WTC11 (cell line): ENCODE results near the gene VSIR. TPM values are rescaled to one million over a fixed set of nuclear protein-coding genes. Genes with fewer than 3 reads are reported as not detected.

ENCODE experiments used
- ATAC-seq: fragments of 200-7000 bp; cut with Tn5 transposase; 2 replicates; pipeline ENCODE4 v1.10.0; 2021; ENCODE audit warnings: mild to moderate bottlenecking, moderate library complexity
- CTCF ChIA-PET: fragments of 300-600 bp; sonication (Branson Sonifier 250); formaldehyde crosslinking; loops from one replicate; lab custom pipeline; 2021; ENCODE audit warnings: antibody characterized with exemption; lab: Charles Lee
- POLR2A ChIA-PET: fragments of 350-600 bp; sonication (Branson Sonifier 250); formaldehyde crosslinking; loops from one replicate; lab custom pipeline; 2021; ENCODE audit warnings: antibody characterized with exemption; lab: Charles Lee
- DNase-seq: peaks from one replicate; pipeline ENCODE4 v3.0.0; 2021; ENCODE audit warnings: low spot score
- H3K27ac Mint-ChIP-seq: 2 replicates; pipeline ENCODE4 v1.8.0; 2021; ENCODE audit warnings: mixed read lengths
- H3K27me3 Mint-ChIP-seq: 2 replicates; pipeline ENCODE4 v1.8.0; 2021; ENCODE audit warnings: low read depth, mild to moderate bottlenecking, moderate library complexity, mixed read lengths
- H3K36me3 Mint-ChIP-seq: 2 replicates; pipeline ENCODE4 v1.8.0; 2021; ENCODE audit warnings: mixed read lengths
- H3K4me1 Mint-ChIP-seq: 2 replicates; pipeline ENCODE4 v1.8.0; 2022; ENCODE audit warnings: mixed read lengths
- H3K4me3 Mint-ChIP-seq: 2 replicates; pipeline ENCODE4 v1.8.0; 2021; ENCODE audit warnings: mild to moderate bottlenecking, moderate library complexity, mixed read lengths
- H3K9me3 Mint-ChIP-seq: 2 replicates; pipeline ENCODE4 v1.8.0; 2021; ENCODE audit warnings: mixed read lengths
- KAT7 ChIP-seq: sonication (generic); formaldehyde crosslinking; IDR thresholded peaks from 2 replicates; pipeline ENCODE4 v1.8.1; 2023; ENCODE audit warnings: missing genetic modification reagents, mild to moderate bottlenecking, borderline replicate concordance
- TCF7 ChIP-seq: sonication (generic); formaldehyde crosslinking; IDR thresholded peaks from 2 replicates; pipeline ENCODE4 v1.8.0; 2022; ENCODE audit warnings: mild to moderate bottlenecking, low read depth, missing genetic modification reagents, moderate library complexity
- TP53 ChIP-seq: sonication (generic); formaldehyde crosslinking; IDR thresholded peaks from 2 replicates; pipeline ENCODE4 v1.8.1; 2023; ENCODE audit warnings: mild to moderate bottlenecking, missing genetic modification reagents
- ZNF219 ChIP-seq: sonication (generic); formaldehyde crosslinking; IDR thresholded peaks from 2 replicates; pipeline ENCODE4 v1.8.0; 2023; ENCODE audit warnings: missing genetic modification reagents, mild to moderate bottlenecking, borderline replicate concordance
- ZNF416 ChIP-seq: fragments of 250-450 bp; sonication (Bioruptor Pico); IDR thresholded peaks from 2 replicates; pipeline ENCODE4 v1.9.0; 2021; ENCODE audit warnings: mild to moderate bottlenecking, inconsistent platforms
- total RNA-seq: library from RNA; stranded (reverse); gene quantifications from 3 replicates; pipeline ENCODE4 v1.2.3, GENCODE V29; 2021
- TF ChIP-seq, protein P1 (sequence below): sonication (generic); formaldehyde crosslinking; IDR thresholded peaks from 2 replicates; pipeline ENCODE4 v1.8.0; 2022; ENCODE audit warnings: missing genetic modification reagents
- TF ChIP-seq, protein P2 (sequence below): sonication (generic); formaldehyde crosslinking; IDR thresholded peaks from 2 replicates; pipeline ENCODE4 v1.8.1; 2022; ENCODE audit warnings: low read depth, mild to moderate bottlenecking, moderate library complexity, missing genetic modification reagents, borderline replicate concordance
- TF ChIP-seq, protein P3 (sequence below): fragments of 250-450 bp; sonication (Bioruptor Pico); conservative IDR thresholded peaks from 2 replicates; pipeline ENCODE4 v1.9.0; 2021; ENCODE audit warnings: mild to moderate bottlenecking
- TF ChIP-seq, protein P4 (sequence below): sonication (generic); formaldehyde crosslinking; conservative IDR thresholded peaks from 2 replicates; pipeline ENCODE4 v1.8.1; 2023; ENCODE audit warnings: mild to moderate bottlenecking, low read depth, missing genetic modification reagents, moderate library complexity
- TF ChIP-seq, protein P5 (sequence below): sonication (generic); formaldehyde crosslinking; IDR thresholded peaks from 2 replicates; pipeline ENCODE4 v1.8.1; 2023; ENCODE audit warnings: mild to moderate bottlenecking, missing genetic modification reagents

VSIR gene
- total RNA-seq, 1 experiment from 2014 or later: 0.74 TPM

DNA sequence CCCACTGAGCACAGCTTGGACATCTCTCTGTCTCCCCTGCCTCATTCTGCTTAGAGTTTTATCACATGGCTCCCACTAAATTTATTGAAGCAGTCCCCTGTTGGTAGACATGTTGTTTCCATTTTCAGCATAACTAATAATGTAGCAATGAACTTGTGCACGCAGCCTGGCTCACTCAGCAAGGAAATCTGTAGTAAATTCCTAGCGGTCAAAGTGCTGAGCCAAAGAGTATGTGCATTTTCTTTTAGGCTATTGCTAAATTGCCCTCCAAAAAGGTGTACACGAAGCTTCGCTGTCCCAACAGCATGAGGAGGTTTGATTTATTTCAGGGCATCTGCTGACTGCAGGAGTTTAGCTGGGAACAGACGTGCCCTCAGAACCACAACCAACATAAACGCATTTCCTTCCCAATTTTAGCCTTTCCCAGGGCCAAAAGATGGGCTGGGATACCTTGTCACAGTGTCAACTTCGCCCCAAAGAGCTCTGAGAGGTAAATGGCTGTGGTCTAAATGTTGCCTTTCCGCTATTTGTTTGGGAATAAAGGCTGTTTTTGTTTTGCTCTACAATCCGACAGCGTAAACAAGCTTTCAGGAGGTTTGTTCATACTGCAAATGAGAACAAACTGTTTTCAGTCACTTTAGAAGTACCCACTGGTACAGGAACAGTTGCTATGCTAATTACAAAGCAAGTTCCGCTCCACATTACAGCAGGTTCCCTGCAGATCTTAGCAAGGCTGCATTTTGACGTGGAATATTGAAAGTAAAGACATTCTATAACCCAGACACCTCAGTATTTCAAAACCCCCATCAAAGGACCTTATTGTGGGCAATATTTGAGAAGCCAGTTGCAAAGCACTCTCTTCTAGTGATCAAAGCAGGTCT lies 16.8 kb downstream of the VSIR start:
- H3K4me3 Mint-ChIP-seq: no peak overlapping the region
- no peak for DNase-seq
- H3K27ac Mint-ChIP-seq: no peak overlapping the region
- TF ChIP-seq, protein P1, sequence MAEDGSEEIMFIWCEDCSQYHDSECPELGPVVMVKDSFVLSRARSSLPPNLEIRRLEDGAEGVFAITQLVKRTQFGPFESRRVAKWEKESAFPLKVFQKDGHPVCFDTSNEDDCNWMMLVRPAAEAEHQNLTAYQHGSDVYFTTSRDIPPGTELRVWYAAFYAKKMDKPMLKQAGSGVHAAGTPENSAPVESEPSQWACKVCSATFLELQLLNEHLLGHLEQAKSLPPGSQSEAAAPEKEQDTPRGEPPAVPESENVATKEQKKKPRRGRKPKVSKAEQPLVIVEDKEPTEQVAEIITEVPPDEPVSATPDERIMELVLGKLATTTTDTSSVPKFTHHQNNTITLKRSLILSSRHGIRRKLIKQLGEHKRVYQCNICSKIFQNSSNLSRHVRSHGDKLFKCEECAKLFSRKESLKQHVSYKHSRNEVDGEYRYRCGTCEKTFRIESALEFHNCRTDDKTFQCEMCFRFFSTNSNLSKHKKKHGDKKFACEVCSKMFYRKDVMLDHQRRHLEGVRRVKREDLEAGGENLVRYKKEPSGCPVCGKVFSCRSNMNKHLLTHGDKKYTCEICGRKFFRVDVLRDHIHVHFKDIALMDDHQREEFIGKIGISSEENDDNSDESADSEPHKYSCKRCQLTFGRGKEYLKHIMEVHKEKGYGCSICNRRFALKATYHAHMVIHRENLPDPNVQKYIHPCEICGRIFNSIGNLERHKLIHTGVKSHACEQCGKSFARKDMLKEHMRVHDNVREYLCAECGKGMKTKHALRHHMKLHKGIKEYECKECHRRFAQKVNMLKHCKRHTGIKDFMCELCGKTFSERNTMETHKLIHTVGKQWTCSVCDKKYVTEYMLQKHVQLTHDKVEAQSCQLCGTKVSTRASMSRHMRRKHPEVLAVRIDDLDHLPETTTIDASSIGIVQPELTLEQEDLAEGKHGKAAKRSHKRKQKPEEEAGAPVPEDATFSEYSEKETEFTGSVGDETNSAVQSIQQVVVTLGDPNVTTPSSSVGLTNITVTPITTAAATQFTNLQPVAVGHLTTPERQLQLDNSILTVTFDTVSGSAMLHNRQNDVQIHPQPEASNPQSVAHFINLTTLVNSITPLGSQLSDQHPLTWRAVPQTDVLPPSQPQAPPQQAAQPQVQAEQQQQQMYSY (CRISPR knock-in tag): no peak
- TF ChIP-seq KAT7 (CRISPR knock-in tag) (no peak), TCF7 (CRISPR knock-in tag) (no peak), ZNF416 (no peak), TP53 (CRISPR knock-in tag) (no peak), ZNF219 (no peak)
- TF ChIP-seq, protein P2, sequence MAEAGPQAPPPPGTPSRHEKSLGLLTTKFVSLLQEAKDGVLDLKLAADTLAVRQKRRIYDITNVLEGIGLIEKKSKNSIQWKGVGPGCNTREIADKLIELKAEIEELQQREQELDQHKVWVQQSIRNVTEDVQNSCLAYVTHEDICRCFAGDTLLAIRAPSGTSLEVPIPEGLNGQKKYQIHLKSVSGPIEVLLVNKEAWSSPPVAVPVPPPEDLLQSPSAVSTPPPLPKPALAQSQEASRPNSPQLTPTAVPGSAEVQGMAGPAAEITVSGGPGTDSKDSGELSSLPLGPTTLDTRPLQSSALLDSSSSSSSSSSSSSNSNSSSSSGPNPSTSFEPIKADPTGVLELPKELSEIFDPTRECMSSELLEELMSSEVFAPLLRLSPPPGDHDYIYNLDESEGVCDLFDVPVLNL (CRISPR knock-in tag): no peak
- TF ChIP-seq, protein P3, sequence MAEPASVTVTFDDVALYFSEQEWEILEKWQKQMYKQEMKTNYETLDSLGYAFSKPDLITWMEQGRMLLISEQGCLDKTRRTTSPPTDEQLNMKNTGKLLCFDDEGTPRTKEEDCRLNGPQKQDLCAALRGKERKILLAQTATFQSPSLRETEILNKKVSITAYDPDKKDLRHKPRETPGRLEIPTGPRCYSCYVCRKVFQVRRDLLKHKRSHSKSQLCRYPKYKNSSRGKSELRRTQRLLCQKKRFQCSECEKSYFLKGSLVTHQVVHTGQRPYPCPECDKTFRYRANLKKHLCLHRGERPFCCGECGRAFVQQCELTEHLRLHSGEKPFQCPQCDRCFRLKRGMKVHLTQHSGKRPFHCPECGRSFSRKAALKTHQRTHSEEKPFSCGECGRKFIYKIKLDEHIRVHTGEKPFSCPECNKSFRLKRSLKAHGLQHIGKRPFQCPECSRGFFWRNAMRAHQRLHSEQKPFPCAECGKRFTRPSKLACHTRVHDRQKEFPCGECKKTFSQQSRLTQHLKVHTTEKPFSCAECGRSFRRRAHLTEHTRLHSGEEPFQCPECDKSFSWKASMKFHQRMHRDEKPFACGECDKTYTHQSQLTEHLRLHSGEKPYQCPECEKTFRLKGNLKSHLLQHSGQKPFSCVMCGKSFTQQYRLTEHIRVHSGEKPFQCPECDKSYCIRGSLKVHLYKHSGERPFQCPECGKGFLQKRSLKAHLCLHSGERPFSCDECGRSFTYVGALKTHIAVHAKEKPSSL (CRISPR knock-in tag): no peak
- TF ChIP-seq, protein P4, sequence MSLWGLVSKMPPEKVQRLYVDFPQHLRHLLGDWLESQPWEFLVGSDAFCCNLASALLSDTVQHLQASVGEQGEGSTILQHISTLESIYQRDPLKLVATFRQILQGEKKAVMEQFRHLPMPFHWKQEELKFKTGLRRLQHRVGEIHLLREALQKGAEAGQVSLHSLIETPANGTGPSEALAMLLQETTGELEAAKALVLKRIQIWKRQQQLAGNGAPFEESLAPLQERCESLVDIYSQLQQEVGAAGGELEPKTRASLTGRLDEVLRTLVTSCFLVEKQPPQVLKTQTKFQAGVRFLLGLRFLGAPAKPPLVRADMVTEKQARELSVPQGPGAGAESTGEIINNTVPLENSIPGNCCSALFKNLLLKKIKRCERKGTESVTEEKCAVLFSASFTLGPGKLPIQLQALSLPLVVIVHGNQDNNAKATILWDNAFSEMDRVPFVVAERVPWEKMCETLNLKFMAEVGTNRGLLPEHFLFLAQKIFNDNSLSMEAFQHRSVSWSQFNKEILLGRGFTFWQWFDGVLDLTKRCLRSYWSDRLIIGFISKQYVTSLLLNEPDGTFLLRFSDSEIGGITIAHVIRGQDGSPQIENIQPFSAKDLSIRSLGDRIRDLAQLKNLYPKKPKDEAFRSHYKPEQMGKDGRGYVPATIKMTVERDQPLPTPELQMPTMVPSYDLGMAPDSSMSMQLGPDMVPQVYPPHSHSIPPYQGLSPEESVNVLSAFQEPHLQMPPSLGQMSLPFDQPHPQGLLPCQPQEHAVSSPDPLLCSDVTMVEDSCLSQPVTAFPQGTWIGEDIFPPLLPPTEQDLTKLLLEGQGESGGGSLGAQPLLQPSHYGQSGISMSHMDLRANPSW (CRISPR knock-in tag): no peak
- TF ChIP-seq, protein P5, sequence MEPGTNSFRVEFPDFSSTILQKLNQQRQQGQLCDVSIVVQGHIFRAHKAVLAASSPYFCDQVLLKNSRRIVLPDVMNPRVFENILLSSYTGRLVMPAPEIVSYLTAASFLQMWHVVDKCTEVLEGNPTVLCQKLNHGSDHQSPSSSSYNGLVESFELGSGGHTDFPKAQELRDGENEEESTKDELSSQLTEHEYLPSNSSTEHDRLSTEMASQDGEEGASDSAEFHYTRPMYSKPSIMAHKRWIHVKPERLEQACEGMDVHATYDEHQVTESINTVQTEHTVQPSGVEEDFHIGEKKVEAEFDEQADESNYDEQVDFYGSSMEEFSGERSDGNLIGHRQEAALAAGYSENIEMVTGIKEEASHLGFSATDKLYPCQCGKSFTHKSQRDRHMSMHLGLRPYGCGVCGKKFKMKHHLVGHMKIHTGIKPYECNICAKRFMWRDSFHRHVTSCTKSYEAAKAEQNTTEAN (CRISPR knock-in tag): no peak
- TF ChIP-seq, all 79 proteins: peak for 0
- POLR2A ChIA-PET: interaction anchor here (0.6 kb wide), 1 partner anchor 1618 kb away, joined by 5 read pairs; no protein-coding TSS in a partner anchor
- peaks cover 18% of the 10 kb centered on the region for H3K4me1 Mint-ChIP-seq
- no peak for ATAC-seq
- CTCF ChIA-PET: interaction anchor here (0.7 to 2.7 kb wide), 13 partner anchors 9 to 769 kb away, joined by 3 to 20 read pairs (median 5); partner anchors contain the start of genes C10orf105 and VSIR
- no peaks in the 10 kb centered on the region for H3K9me3 Mint-ChIP-seq
- H3K27me3 Mint-ChIP-seq: no peaks in the 10 kb centered on the region
- H3K36me3 Mint-ChIP-seq: no peaks in the 10 kb centered on the region
